ENCODE results near the gene CHST4. TPM values are rescaled to one million over a fixed set of nuclear protein-coding genes. Genes with fewer than 3 reads are reported as not detected.

The CHST4 gene
- 0.07 TPM in 1 of 2 replicates, not detected in the other for total RNA-seq

DNA sequence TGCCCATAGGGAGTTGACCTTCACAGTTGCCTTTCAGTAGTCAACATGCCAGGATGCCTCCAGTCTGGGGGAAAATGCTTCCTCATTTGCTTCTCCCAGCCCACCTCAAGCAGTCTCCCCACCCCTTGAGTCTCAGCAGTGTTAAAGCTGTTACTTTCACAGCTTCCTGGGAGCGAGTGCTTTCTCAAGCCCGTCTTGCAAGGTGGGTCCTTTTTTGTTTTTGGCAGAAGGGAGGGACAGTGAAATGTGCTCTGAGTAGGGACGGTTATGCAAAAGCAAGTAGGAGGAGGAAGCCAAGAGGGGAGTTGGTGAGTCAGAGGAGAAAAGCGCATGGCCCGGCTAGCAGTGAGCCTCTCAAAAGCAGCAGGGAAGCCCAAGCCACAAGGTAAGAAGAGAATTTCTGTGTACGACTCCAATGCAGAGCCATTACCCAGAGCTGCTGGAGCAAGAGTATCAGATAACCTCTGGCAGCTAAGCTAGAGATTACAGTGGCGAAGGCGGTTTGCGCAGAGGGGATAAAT is at the start of gene CHST4:
Gene CHST4, plus strand, starts transcription at position 316 of the 521 bp plus-strand sequence. CDS start 10,252 bp downstream, outside the sequence.

GRCh38 chr16:71489122-71489521 is 37.1 kb upstream of the CHST4 start, which contains the start of gene ZNF19:
ZNF19 (minus strand) TSS chr16:71489324; CDS start chr16:71482114, 7,210 bp downstream.

GRCh38 chr16:71576971-71577370 is 50.7 kb downstream of the CHST4 start, which contains the start of gene TAT:
TAT (minus strand) TSS chr16:71577092; CDS start chr16:71576415, 677 bp downstream.

Other genes starting within 250 kb of the CHST4 start
- 19.5 and 21.1 TPM in 2 replicates for gene CMTR2, start 237.0 kb upstream of the CHST4 start, total RNA-seq
- gene CALB2, start 167.7 kb upstream of the CHST4 start, total RNA-seq, result 0.46 and 1.3 TPM in 2 replicates
- gene TLE7, start 84.4 kb upstream of the CHST4 start, total RNA-seq, result not detected in 2 replicates
- 8.4 and 10.2 TPM in 2 replicates for gene ZNF23, start 64.2 kb upstream of the CHST4 start, total RNA-seq
- 2.2 and 2.9 TPM in 2 replicates for gene ZNF19, start 37.1 kb upstream of the CHST4 start, total RNA-seq
- gene TAT, start 50.7 kb downstream of the CHST4 start, total RNA-seq, result not detected in 2 replicates
- 0.07 TPM in 1 of 2 replicates, not detected in the other for gene MARVELD3, start 99.8 kb downstream of the CHST4 start, total RNA-seq
- gene PHLPP2, start 198.3 kb downstream of the CHST4 start, total RNA-seq, result 8.5 and 9.0 TPM in 2 replicates

Data from smooth muscle cell of the pulmonary artery (primary cell).